Endothelial cell (in vitro differentiated cells): ENCODE results near the gene ARSH. TPM values are rescaled to one million over a fixed set of nuclear protein-coding genes. Genes with fewer than 3 reads are reported as not detected.
"Not testable (repeated sequence)": the region's sequence is repeated elsewhere in the genome, so short reads cannot be mapped to it uniquely, and the experiment has no call there.

ENCODE experiments used
- DNase-seq: peaks from one replicate; pipeline ENCODE4 v3.0.0; 2021; ENCODE audit warnings: low spot score
- H3K27ac Mint-ChIP-seq: one replicate; pipeline ENCODE4 v1.8.0; 2021; ENCODE audit warnings: mixed read lengths, inconsistent platforms; ENCODE audit not compliant: unreplicated experiment
- H3K27me3 Mint-ChIP-seq: one replicate; pipeline ENCODE4 v1.8.0; 2021; ENCODE audit warnings: mild to moderate bottlenecking, moderate library complexity, mixed read lengths, inconsistent platforms; ENCODE audit not compliant: unreplicated experiment
- H3K36me3 Mint-ChIP-seq: one replicate; pipeline ENCODE4 v1.8.0; 2021; ENCODE audit warnings: mild to moderate bottlenecking, low read depth, mixed read lengths, inconsistent platforms; ENCODE audit not compliant: unreplicated experiment
- H3K4me1 Mint-ChIP-seq: one replicate; pipeline ENCODE4 v1.8.0; 2021; ENCODE audit warnings: mild to moderate bottlenecking, mixed read lengths, inconsistent platforms; ENCODE audit not compliant: unreplicated experiment
- H3K4me3 Mint-ChIP-seq: one replicate; pipeline ENCODE4 v1.8.0; 2021; ENCODE audit warnings: mild to moderate bottlenecking, mixed read lengths, inconsistent platforms; ENCODE audit not compliant: unreplicated experiment
- H3K9me3 Mint-ChIP-seq: one replicate; pipeline ENCODE4 v1.8.0; 2021; ENCODE audit warnings: mixed read lengths, inconsistent platforms; ENCODE audit not compliant: unreplicated experiment
- CTCF ChIP-seq: fragments of 200-600 bp; sonication (generic); IDR thresholded peaks from one replicate; pipeline ENCODE4 v1.5.0; 2021; ENCODE audit warnings: antibody characterized with exemption; ENCODE audit not compliant: unreplicated experiment
- long read RNA-seq: library from polyadenylated mRNA; unstranded; transcript quantifications from one replicate; pipeline ENCODE4 v2.0.0, GENCODE V29; 2020; ENCODE audit not compliant: unreplicated experiment
- total RNA-seq: library from RNA; stranded (reverse); fragmentation: NEBNext Ultra II Directional; extraction: Animal tissue kit (Norgen Biotek cat#: 25700); gene quantifications from one replicate; pipeline ENCODE4 v1.2.1, GENCODE V29; 2021; ENCODE audit not compliant: unreplicated experiment

ARSH gene
- not detected for total RNA-seq
- long read RNA-seq: 0 reads

- no peak for TF ChIP-seq CTCF
- Mint-ChIP-seq H3K9me3 (no peaks in the 10 kb centered on the region), H3K36me3 (peaks cover 6% of the 10 kb centered on the region), H3K27me3 (no peaks in the 10 kb centered on the region), H3K4me1 (no peaks in the 10 kb centered on the region), H3K27ac (no peak within 1 kb of the TSS), H3K4me3 (no peak within 1 kb of the TSS)
- DNase-seq: no peak
Observed at GRCh38 chrX:3006495-3006894, at the start of gene ARSH. ARSH (plus strand) TSS chrX:3006546; CDS start chrX:3006613, 67 bp downstream.

- no peak for DNase-seq
- H3K4me3 Mint-ChIP-seq: no peak overlapping the region
- H3K27ac Mint-ChIP-seq: no peak overlapping the region
- no peaks in the 10 kb centered on the region for H3K9me3 Mint-ChIP-seq
- no peak for TF ChIP-seq CTCF
- peaks cover 3% of the 10 kb centered on the region for H3K27me3 Mint-ChIP-seq
- H3K36me3 Mint-ChIP-seq: no peaks in the 10 kb centered on the region
- peaks cover 5% of the 10 kb centered on the region for H3K4me1 Mint-ChIP-seq
Observed at GRCh38 chrX:2958199-2958598, 48.1 kb upstream of the ARSH start.

- DNase-seq: no peak
- H3K4me3 Mint-ChIP-seq: no peak overlapping the region
- no peak for TF ChIP-seq CTCF
Observed at GRCh38 chrX:2960861-2961515, 45.4 kb upstream of the ARSH start.

GRCh38 chrX:2962381-2962780, 44.0 kb upstream of the ARSH start:
- no peaks in the 10 kb centered on the region for H3K36me3 Mint-ChIP-seq
- no peak for DNase-seq
- H3K4me1 Mint-ChIP-seq: peaks cover 9% of the 10 kb centered on the region
- H3K27ac Mint-ChIP-seq: no peak overlapping the region
- peaks cover 3% of the 10 kb centered on the region for H3K27me3 Mint-ChIP-seq
- H3K9me3 Mint-ChIP-seq: no peaks in the 10 kb centered on the region
- H3K4me3 Mint-ChIP-seq: no peak overlapping the region
- TF ChIP-seq CTCF: no peak

More at GRCh38 chrX:2960861-2961515, 45.4 kb upstream of the ARSH start:
- H3K27ac Mint-ChIP-seq: no peak overlapping the region
- H3K27me3 Mint-ChIP-seq: peaks cover 3% of the 10 kb centered on the region
- H3K36me3 Mint-ChIP-seq: no peaks in the 10 kb centered on the region
- H3K4me1 Mint-ChIP-seq: peaks cover 9% of the 10 kb centered on the region
- no peaks in the 10 kb centered on the region for H3K9me3 Mint-ChIP-seq

GRCh38 chrX:2963449-2963848, 42.9 kb upstream of the ARSH start:
- H3K4me3 Mint-ChIP-seq, DNase-seq, H3K27ac Mint-ChIP-seq, H3K36me3 Mint-ChIP-seq, H3K27me3 Mint-ChIP-seq, H3K9me3 Mint-ChIP-seq: not testable (repeated sequence)
- peaks cover 10% of the 10 kb centered on the region for H3K4me1 Mint-ChIP-seq

GRCh38 chrX:2963992-2964794, 42.2 kb upstream of the ARSH start:
- not testable (repeated sequence) for H3K4me3 Mint-ChIP-seq, H3K27me3 Mint-ChIP-seq, H3K9me3 Mint-ChIP-seq, H3K36me3 Mint-ChIP-seq, DNase-seq
- Mint-ChIP-seq H3K4me1 (peaks cover 12% of the 10 kb centered on the region), H3K27ac (peak overlapping the region; percentile 64)
